ENCODE data around the gene LGALS3.

LGALS3 gene

GRCh38 chr14:55139696-55140509, 10.9 kb downstream of the LGALS3 start:
- H3K36me3 ChIP-seq (ENCODE audit: low read depth): peaks cover 86% of the 10 kb centered on the region
- no peak for ATAC-seq (ENCODE audit: low read depth)

GRCh38 chr14:55141825-55142224, 12.8 kb downstream of the LGALS3 start:
- DNase-seq (ENCODE audit: low spot score): no peak
- Histone ChIP-seq H3K4me1 (ENCODE audit: insufficient read depth, poor library complexity, severe bottlenecking) (no peaks in the 10 kb centered on the region), H3K36me3 (ENCODE audit: low read depth) (peaks cover 100% of the 10 kb centered on the region), H3K4me3 (ENCODE audit: severe bottlenecking) (no peak overlapping the region), H3K9me3 (ENCODE audit: severe bottlenecking) (no peaks in the 10 kb centered on the region), H3K27ac (ENCODE audit: poor library complexity, severe bottlenecking) (no peak overlapping the region), H3K27me3 (ENCODE audit: insufficient read depth, poor library complexity, severe bottlenecking) (no peaks in the 10 kb centered on the region)
- TF ChIP-seq CTCF (IDR thresholded peaks at IDR 0.05; ENCODE audit: poor library complexity, severe bottlenecking): no peak
- ATAC-seq (ENCODE audit: low read depth): no peak

More at GRCh38 chr14:55139696-55140509, 10.9 kb downstream of the LGALS3 start:
- no peaks in the 10 kb centered on the region for H3K27me3 ChIP-seq (ENCODE audit: insufficient read depth, poor library complexity, severe bottlenecking)
- no peak overlapping the region for H3K4me3 ChIP-seq (ENCODE audit: severe bottlenecking)
- H3K9me3 ChIP-seq (ENCODE audit: severe bottlenecking): no peaks in the 10 kb centered on the region
- DNase-seq (ENCODE audit: low spot score): no peak
- H3K27ac ChIP-seq (ENCODE audit: poor library complexity, severe bottlenecking): no peak overlapping the region
- no peaks in the 10 kb centered on the region for H3K4me1 ChIP-seq (ENCODE audit: insufficient read depth, poor library complexity, severe bottlenecking)
- TF ChIP-seq CTCF (IDR thresholded peaks at IDR 0.05; ENCODE audit: poor library complexity, severe bottlenecking): no peak

GRCh38 chr14:55142466-55142865, 13.4 kb downstream of the LGALS3 start:
- no peak for TF ChIP-seq CTCF (IDR thresholded peaks at IDR 0.05; ENCODE audit: poor library complexity, severe bottlenecking)
- Histone ChIP-seq H3K27me3 (ENCODE audit: insufficient read depth, poor library complexity, severe bottlenecking) (no peaks in the 10 kb centered on the region), H3K4me1 (ENCODE audit: insufficient read depth, poor library complexity, severe bottlenecking) (no peaks in the 10 kb centered on the region), H3K9me3 (ENCODE audit: severe bottlenecking) (no peaks in the 10 kb centered on the region), H3K36me3 (ENCODE audit: low read depth) (peaks cover 100% of the 10 kb centered on the region), H3K4me3 (ENCODE audit: severe bottlenecking) (no peak overlapping the region), H3K27ac (ENCODE audit: poor library complexity, severe bottlenecking) (no peak overlapping the region)
- no peak for ATAC-seq (ENCODE audit: low read depth)
- no peak for DNase-seq (ENCODE audit: low spot score)

- DNase-seq (ENCODE audit: low spot score) (no peak), ATAC-seq (ENCODE audit: low read depth) (peak; percentile 30; the same call in 2 of the 3 replicates)
- Histone ChIP-seq H3K27me3 (ENCODE audit: insufficient read depth, poor library complexity, severe bottlenecking) (no peaks in the 10 kb centered on the region), H3K27ac (ENCODE audit: poor library complexity, severe bottlenecking) (no peak overlapping the region), H3K4me3 (ENCODE audit: severe bottlenecking) (no peak overlapping the region), H3K36me3 (ENCODE audit: low read depth) (peaks cover 98% of the 10 kb centered on the region), H3K9me3 (ENCODE audit: severe bottlenecking) (no peaks in the 10 kb centered on the region), H3K4me1 (ENCODE audit: insufficient read depth, poor library complexity, severe bottlenecking) (no peaks in the 10 kb centered on the region)
- no peak for TF ChIP-seq CTCF (IDR thresholded peaks at IDR 0.05; ENCODE audit: poor library complexity, severe bottlenecking)
Measured at GRCh38 chr14:55146425-55146824, 17.4 kb downstream of the LGALS3 start.

GRCh38 chr14:55151601-55152000, 22.5 kb downstream of the LGALS3 start:
- Histone ChIP-seq H3K27ac (ENCODE audit: poor library complexity, severe bottlenecking) (no peak overlapping the region), H3K36me3 (ENCODE audit: low read depth) (peaks cover 96% of the 10 kb centered on the region), H3K27me3 (ENCODE audit: insufficient read depth, poor library complexity, severe bottlenecking) (no peaks in the 10 kb centered on the region), H3K4me1 (ENCODE audit: insufficient read depth, poor library complexity, severe bottlenecking) (no peaks in the 10 kb centered on the region), H3K4me3 (ENCODE audit: severe bottlenecking) (no peak overlapping the region), H3K9me3 (ENCODE audit: severe bottlenecking) (no peaks in the 10 kb centered on the region)
- no peak for ATAC-seq (ENCODE audit: low read depth)
- no peak for DNase-seq (ENCODE audit: low spot score)
- no peak for TF ChIP-seq CTCF (IDR thresholded peaks at IDR 0.05; ENCODE audit: poor library complexity, severe bottlenecking)
